ENCODE measurements around the gene DLGAP1. TPM values are rescaled to one million over a fixed set of nuclear protein-coding genes. Genes with fewer than 3 reads are reported as not detected.

Gene DLGAP1
- polyA plus RNA-seq, 1 donor from 2014 or later: 4.5 TPM

DNA sequence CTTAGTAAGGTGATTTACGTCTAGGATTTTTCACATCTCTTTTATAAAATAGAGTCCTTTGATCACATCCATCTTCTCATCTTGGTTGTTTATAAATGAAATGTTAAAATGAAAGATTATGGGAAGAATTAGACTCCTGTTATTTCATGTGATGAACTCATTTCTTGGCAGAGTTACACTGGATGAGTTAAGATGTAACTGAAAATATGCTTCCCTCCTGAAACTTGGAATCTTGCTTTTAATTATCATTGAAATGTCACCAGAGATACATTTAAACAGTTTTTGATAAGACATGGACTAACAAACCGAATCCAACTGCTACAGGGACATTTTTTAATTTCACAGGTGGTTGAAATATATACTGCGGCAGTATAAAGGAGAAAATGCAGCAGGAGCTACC, 274.0 kb downstream of the DLGAP1 start:
- Histone ChIP-seq H3K9me2 (ENCODE audit: insufficient read depth, low read length) (no peaks in the 10 kb centered on the region), H3K9me3 (ENCODE audit: low read length) (peaks cover 8% of the 10 kb centered on the region), H3F3A (ENCODE audit: insufficient read depth, low read length, poor library complexity, severe bottlenecking) (no peaks in the 10 kb centered on the region), H3K27ac (ENCODE audit: low read length) (no peak overlapping the region), H3K36me3 (ENCODE audit: insufficient read depth, low read length) (no peaks in the 10 kb centered on the region), H3K9ac (ENCODE audit: low read length) (no peak overlapping the region), H4K20me1 (ENCODE audit: insufficient read depth) (no peaks in the 10 kb centered on the region), H3K79me2 (replicated peaks; ENCODE audit: insufficient read depth, low read length) (no peaks in the 10 kb centered on the region), H3K27me3 (ENCODE audit: insufficient read depth, low read depth, low read length) (no peaks in the 10 kb centered on the region), H3K4me3 (ENCODE audit: low read length) (no peak overlapping the region), H3K4me2 (ENCODE audit: low read length) (no peak overlapping the region), H2AFZ (ENCODE audit: low read depth, low read length) (no peak overlapping the region)
- TF ChIP-seq POLR2AphosphoS5 (IDR thresholded peaks at IDR 0.05) (no peak), EZH2 (IDR thresholded peaks at IDR 0.05; ENCODE audit: borderline replicate concordance, insufficient read depth, low read length, poor library complexity, severe bottlenecking) (no peak), EP300 (conservative IDR thresholded peaks at IDR 0.05; ENCODE audit: poor library complexity, severe bottlenecking) (no peak), SMC3 (conservative IDR thresholded peaks at IDR 0.05; ENCODE audit: poor library complexity) (no peak), TAF1 (IDR thresholded peaks at IDR 0.05; ENCODE audit: low read depth) (no peak), RAD21 (conservative IDR thresholded peaks at IDR 0.05) (no peak), MXI1 (conservative IDR thresholded peaks at IDR 0.05; ENCODE audit: poor library complexity, severe bottlenecking) (no peak)
- TF ChIP-seq, protein P1, sequence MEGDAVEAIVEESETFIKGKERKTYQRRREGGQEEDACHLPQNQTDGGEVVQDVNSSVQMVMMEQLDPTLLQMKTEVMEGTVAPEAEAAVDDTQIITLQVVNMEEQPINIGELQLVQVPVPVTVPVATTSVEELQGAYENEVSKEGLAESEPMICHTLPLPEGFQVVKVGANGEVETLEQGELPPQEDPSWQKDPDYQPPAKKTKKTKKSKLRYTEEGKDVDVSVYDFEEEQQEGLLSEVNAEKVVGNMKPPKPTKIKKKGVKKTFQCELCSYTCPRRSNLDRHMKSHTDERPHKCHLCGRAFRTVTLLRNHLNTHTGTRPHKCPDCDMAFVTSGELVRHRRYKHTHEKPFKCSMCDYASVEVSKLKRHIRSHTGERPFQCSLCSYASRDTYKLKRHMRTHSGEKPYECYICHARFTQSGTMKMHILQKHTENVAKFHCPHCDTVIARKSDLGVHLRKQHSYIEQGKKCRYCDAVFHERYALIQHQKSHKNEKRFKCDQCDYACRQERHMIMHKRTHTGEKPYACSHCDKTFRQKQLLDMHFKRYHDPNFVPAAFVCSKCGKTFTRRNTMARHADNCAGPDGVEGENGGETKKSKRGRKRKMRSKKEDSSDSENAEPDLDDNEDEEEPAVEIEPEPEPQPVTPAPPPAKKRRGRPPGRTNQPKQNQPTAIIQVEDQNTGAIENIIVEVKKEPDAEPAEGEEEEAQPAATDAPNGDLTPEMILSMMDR (IDR thresholded peaks at IDR 0.05; ENCODE audit: poor library complexity, severe bottlenecking): no peak
- TF ChIP-seq, protein P2, sequence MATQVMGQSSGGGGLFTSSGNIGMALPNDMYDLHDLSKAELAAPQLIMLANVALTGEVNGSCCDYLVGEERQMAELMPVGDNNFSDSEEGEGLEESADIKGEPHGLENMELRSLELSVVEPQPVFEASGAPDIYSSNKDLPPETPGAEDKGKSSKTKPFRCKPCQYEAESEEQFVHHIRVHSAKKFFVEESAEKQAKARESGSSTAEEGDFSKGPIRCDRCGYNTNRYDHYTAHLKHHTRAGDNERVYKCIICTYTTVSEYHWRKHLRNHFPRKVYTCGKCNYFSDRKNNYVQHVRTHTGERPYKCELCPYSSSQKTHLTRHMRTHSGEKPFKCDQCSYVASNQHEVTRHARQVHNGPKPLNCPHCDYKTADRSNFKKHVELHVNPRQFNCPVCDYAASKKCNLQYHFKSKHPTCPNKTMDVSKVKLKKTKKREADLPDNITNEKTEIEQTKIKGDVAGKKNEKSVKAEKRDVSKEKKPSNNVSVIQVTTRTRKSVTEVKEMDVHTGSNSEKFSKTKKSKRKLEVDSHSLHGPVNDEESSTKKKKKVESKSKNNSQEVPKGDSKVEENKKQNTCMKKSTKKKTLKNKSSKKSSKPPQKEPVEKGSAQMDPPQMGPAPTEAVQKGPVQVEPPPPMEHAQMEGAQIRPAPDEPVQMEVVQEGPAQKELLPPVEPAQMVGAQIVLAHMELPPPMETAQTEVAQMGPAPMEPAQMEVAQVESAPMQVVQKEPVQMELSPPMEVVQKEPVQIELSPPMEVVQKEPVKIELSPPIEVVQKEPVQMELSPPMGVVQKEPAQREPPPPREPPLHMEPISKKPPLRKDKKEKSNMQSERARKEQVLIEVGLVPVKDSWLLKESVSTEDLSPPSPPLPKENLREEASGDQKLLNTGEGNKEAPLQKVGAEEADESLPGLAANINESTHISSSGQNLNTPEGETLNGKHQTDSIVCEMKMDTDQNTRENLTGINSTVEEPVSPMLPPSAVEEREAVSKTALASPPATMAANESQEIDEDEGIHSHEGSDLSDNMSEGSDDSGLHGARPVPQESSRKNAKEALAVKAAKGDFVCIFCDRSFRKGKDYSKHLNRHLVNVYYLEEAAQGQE (IDR thresholded peaks at IDR 0.05; ENCODE audit: borderline replicate concordance): no peak

DNA sequence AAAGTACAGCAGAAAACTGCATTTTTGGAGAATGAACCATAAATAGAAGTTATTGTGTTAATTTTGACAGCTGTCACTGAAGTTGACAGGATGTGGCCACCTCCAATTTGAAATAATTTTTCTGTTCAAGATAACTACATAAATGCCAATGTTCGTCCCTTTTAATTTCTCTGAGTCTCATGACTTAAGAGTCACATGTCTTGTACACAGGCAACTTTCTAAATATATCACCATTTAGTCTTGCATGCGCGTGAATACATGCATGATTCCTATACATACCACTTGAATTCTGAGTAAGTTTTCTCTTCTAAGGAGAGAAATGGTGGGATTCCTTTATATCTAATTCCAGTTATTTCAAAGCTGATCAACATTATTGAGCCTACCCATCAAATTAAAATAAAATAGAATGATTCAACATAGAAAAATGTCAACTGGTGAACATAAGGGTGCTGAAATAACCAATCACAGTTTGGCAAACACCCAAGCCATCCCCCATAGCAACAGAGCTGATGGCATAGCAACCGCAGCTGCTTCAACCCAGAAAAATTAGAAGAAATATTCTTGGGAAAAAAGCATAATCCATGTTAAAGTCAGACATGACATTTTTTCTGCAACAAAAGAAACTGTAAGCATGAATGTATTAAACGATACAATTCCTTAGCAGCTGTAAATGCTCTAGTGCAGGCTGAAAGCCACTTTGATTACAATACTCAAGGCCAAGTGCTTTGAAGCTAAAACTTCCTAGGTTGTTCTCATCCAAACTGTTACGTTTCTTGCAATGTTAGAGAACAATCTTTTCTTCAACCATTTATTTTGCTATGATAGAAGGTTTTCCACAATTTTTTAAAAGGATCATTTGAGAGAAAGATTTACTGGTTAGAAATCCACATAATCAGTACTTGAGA, 282.7 kb downstream of the DLGAP1 start:
- Histone ChIP-seq H3K27ac (ENCODE audit: low read length) (peak overlapping the region; percentile 84), H2AFZ (ENCODE audit: low read depth, low read length) (peak overlapping the region; percentile 37), H3K9me3 (ENCODE audit: low read length) (no peaks in the 10 kb centered on the region), H3F3A (ENCODE audit: insufficient read depth, low read length, poor library complexity, severe bottlenecking) (peaks cover 11% of the 10 kb centered on the region), H3K79me2 (replicated peaks; ENCODE audit: insufficient read depth, low read length) (no peaks in the 10 kb centered on the region), H3K4me2 (ENCODE audit: low read length) (peak overlapping the region; percentile 74), H3K36me3 (ENCODE audit: insufficient read depth, low read length) (no peaks in the 10 kb centered on the region), H3K4me3 (ENCODE audit: low read length) (peak overlapping the region; percentile 47), H4K20me1 (ENCODE audit: insufficient read depth) (no peaks in the 10 kb centered on the region), H3K9ac (ENCODE audit: low read length) (peak overlapping the region; percentile 43), H3K9me2 (ENCODE audit: insufficient read depth, low read length) (no peaks in the 10 kb centered on the region), H3K27me3 (ENCODE audit: insufficient read depth, low read depth, low read length) (no peaks in the 10 kb centered on the region)
- TF ChIP-seq, protein P1 (IDR thresholded peaks at IDR 0.05; ENCODE audit: poor library complexity, severe bottlenecking): no peak
- no peak for TF ChIP-seq POLR2AphosphoS5 (IDR thresholded peaks at IDR 0.05)
- peak; percentile 43 for TF ChIP-seq MXI1 (conservative IDR thresholded peaks at IDR 0.05; ENCODE audit: poor library complexity, severe bottlenecking)
- TF ChIP-seq SMC3 (conservative IDR thresholded peaks at IDR 0.05; ENCODE audit: poor library complexity): peak; percentile 13
- no peak for TF ChIP-seq EZH2 (IDR thresholded peaks at IDR 0.05; ENCODE audit: borderline replicate concordance, insufficient read depth, low read length, poor library complexity, severe bottlenecking)
- peak; percentile 31 for TF ChIP-seq EP300 (conservative IDR thresholded peaks at IDR 0.05; ENCODE audit: poor library complexity, severe bottlenecking)
- peak; percentile 30 for TF ChIP-seq RAD21 (conservative IDR thresholded peaks at IDR 0.05)
- TF ChIP-seq, protein P2 (IDR thresholded peaks at IDR 0.05; ENCODE audit: borderline replicate concordance): no peak
- TF ChIP-seq TAF1 (IDR thresholded peaks at IDR 0.05; ENCODE audit: low read depth): no peak

Data from neural cell (in vitro differentiated cells).